WTC11 (cell line): ENCODE results near the gene HTT-AS.

Source experiments
- CTCF ChIP-seq: fragments of 200-600 bp; IDR thresholded peaks from 2 replicates; pipeline ENCODE4 v1.8.0; 2022; ENCODE audit warnings: antibody characterized with exemption
- ZNF232 ChIP-seq: sonication (generic); formaldehyde crosslinking; IDR thresholded peaks from 2 replicates; pipeline ENCODE4 v1.8.0; 2022; ENCODE audit warnings: mild to moderate bottlenecking, missing genetic modification reagents

- TF ChIP-seq CTCF (no peak), ZNF232 (CRISPR knock-in tag) (no peak)
These were observed 51.7 kb downstream of the HTT-AS start for GRCh38 chr4:3022651-3023050.
